Measurements from ENCODE around the gene LRRC3. TPM values are rescaled to one million over a fixed set of nuclear protein-coding genes. Genes with fewer than 3 reads are reported as not detected.
A peak's percentile ranks its signal among the peaks of the same experiment; 100 is the strongest.
"Not testable (repeated sequence)": the region's sequence is repeated elsewhere in the genome, so short reads cannot be mapped to it uniquely, and the experiment has no call there.

The LRRC3 gene
- total RNA-seq, 2 experiments from 2014 or later: 0.55 to 0.61 TPM

DNA sequence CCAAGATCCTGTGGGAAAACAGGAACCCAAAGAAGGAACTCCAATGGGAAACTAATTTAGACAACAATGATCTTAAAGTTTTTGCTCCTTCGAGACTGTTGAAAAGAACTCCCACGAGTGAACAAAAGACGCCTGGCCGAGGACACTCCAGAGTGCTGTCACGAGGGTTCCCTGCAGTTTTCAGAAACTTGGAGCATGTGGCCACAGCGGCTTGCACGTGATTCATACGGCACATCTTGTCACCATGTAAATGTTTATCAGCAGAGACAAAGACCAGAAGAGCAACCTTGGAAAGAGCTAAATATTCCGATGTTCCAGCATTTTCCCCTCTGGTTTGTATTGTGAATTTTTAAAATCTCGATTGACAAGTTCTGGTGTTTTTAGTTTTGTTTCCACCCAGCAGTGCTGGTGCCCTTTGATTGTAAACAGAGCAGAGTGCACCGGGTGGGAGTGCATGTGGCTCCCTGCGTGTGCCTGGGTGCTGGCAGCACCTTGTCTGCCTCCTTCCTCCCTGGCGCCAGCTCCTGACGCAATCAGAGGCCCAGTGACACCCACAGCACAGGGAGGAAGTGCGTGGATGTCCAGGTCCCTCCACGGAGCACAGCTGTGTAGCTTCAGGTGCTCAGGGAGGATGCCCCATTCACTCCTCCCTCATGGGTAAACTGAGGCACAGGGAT lies 23.0 kb downstream of the LRRC3 start:
- Mint-ChIP-seq H3K4me1 (ENCODE audit: low read depth) (no peaks in the 10 kb centered on the region), H3K4me3 (no peak overlapping the region), H3K27ac (no peak overlapping the region), H3K27me3 (no peaks in the 10 kb centered on the region), H3K36me3 (ENCODE audit: low read depth) (no peaks in the 10 kb centered on the region), H3K9me3 (no peaks in the 10 kb centered on the region)
- H3K27ac ChIP-seq (ENCODE audit: low read depth in 1 of 2, low read length in 2 of 2): no peak overlapping the region
- H3K4me1 ChIP-seq (ENCODE audit: insufficient read depth, low read length): peaks cover 3% of the 10 kb centered on the region
- H3K4me3 ChIP-seq (ENCODE audit: low read length): no peak overlapping the region
- no peaks in the 10 kb centered on the region for H3K27me3 ChIP-seq (ENCODE audit: control insufficient read depth in 1 of 2, insufficient read depth in 2 of 2, low read length in 2 of 2)
- H3K36me3 ChIP-seq (ENCODE audit: insufficient read depth, low read length): no peaks in the 10 kb centered on the region
- ATAC-seq (ENCODE audit: poor library complexity) (no peak), DNase-seq (no peak)
- CTCF ChIA-PET: no interaction called here
- POLR2A ChIA-PET: no interaction called here
- TF ChIP-seq CTCF (IDR thresholded peaks at IDR 0.05): no peak
- H3K9me3 ChIP-seq (ENCODE audit: control insufficient read depth in 1 of 2, insufficient read depth in 1 of 2, low read length in 2 of 2): no peaks in the 10 kb centered on the region
- intact Hi-C loops (cut with DNase I, micrococcal nuclease): no loop called here

DNA sequence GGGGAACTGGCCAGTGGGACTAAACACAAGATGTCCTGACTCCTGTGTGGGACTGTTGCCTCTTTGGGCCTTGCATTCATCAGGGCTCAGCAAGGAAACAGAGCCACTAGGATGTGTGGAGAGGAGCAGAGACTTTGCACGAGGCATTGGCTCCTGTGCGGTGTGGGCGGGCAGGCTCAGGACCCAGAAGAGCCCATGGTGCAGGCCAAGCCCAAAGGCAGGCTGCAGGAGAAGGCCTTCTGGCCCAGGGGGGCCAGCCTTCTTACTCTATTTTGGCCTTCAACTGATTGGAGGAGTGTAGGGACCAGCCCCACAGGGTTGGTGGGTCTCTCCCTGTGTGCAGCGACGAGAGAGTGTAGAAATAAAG lies 23.5 kb downstream of the LRRC3 start:
- ATAC-seq (ENCODE audit: poor library complexity): no peak
- CTCF ChIA-PET: no interaction called here

GRCh38 chr21:44479556-44480199 lies 24.4 kb downstream of the LRRC3 start:
- H3K4me3 Mint-ChIP-seq; H3K27me3 ChIP-seq (ENCODE audit: control insufficient read depth in 1 of 2, insufficient read depth in 2 of 2, low read length in 2 of 2); H3K27me3 Mint-ChIP-seq; CTCF ChIA-PET; H3K27ac Mint-ChIP-seq; H3K9me3 ChIP-seq (ENCODE audit: control insufficient read depth in 1 of 2, insufficient read depth in 1 of 2, low read length in 2 of 2); H3K4me1 ChIP-seq (ENCODE audit: insufficient read depth, low read length); ATAC-seq (ENCODE audit: poor library complexity); H3K9me3 Mint-ChIP-seq; H3K4me3 ChIP-seq (ENCODE audit: low read length); H3K4me1 Mint-ChIP-seq (ENCODE audit: low read depth); H3K36me3 Mint-ChIP-seq (ENCODE audit: low read depth); H3K36me3 ChIP-seq (ENCODE audit: insufficient read depth, low read length); POLR2A ChIA-PET; H3K27ac ChIP-seq (ENCODE audit: low read depth in 1 of 2, low read length in 2 of 2): not testable (repeated sequence)
- intact Hi-C loops (cut with DNase I, micrococcal nuclease): loop anchor here in 1 of 2 experiments (5.0 kb wide), 1 partner anchor 667 kb away; no protein-coding TSS in a partner anchor
- peak in 12 of 14 experiments; percentile 17 to 58 (median 37) for DNase-seq
- TF ChIP-seq CTCF (IDR thresholded peaks at IDR 0.05): peak; percentile 76

More for the DNA sequence above, 23.5 kb downstream of the LRRC3 start:
- Histone ChIP-seq H3K9me3 (ENCODE audit: control insufficient read depth in 1 of 2, insufficient read depth in 1 of 2, low read length in 2 of 2) (no peaks in the 10 kb centered on the region), H3K4me1 (ENCODE audit: insufficient read depth, low read length) (peaks cover 3% of the 10 kb centered on the region), H3K27ac (ENCODE audit: low read depth in 1 of 2, low read length in 2 of 2) (no peak overlapping the region), H3K4me3 (ENCODE audit: low read length) (no peak overlapping the region), H3K36me3 (ENCODE audit: insufficient read depth, low read length) (no peaks in the 10 kb centered on the region), H3K27me3 (ENCODE audit: control insufficient read depth in 1 of 2, insufficient read depth in 2 of 2, low read length in 2 of 2) (no peaks in the 10 kb centered on the region)
- Mint-ChIP-seq H3K4me3 (no peak overlapping the region), H3K27me3 (no peaks in the 10 kb centered on the region), H3K36me3 (ENCODE audit: low read depth) (no peaks in the 10 kb centered on the region), H3K4me1 (ENCODE audit: low read depth) (no peaks in the 10 kb centered on the region), H3K9me3 (no peaks in the 10 kb centered on the region), H3K27ac (no peak overlapping the region)
- POLR2A ChIA-PET: no interaction called here
- intact Hi-C loops (cut with DNase I, micrococcal nuclease): no loop called here
- TF ChIP-seq CTCF (IDR thresholded peaks at IDR 0.05): no peak
- DNase-seq: no peak
